Measurements from ENCODE around the gene EDC3.
A peak's percentile ranks its signal among the peaks of the same experiment; 100 is the strongest.
"Not testable (repeated sequence)": the region's sequence is repeated elsewhere in the genome, so short reads cannot be mapped to it uniquely, and the experiment has no call there.

The EDC3 gene

DNA sequence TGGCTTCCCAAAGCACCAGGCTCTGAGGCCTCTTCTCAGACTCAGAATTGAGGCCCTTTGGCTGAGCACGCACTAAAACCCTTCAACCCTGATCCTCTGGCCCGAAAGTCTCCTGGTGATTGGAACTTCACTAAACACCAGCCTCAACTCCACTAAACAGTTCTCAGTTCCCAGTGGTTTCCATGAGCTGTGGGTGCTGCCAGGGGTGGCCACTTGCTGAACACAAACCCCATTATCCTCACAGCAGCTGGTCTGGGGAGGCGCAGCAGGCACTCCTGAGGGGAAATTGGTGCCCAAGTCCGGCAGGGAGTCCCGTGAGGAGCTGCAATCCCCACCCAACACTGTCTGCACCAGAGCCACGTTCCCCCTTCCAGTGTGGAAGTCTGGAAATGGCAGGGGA, 84.0 kb downstream of the EDC3 start:
- DNase-seq (ENCODE audit: low read depth in 2 of 2), result no peak

DNA sequence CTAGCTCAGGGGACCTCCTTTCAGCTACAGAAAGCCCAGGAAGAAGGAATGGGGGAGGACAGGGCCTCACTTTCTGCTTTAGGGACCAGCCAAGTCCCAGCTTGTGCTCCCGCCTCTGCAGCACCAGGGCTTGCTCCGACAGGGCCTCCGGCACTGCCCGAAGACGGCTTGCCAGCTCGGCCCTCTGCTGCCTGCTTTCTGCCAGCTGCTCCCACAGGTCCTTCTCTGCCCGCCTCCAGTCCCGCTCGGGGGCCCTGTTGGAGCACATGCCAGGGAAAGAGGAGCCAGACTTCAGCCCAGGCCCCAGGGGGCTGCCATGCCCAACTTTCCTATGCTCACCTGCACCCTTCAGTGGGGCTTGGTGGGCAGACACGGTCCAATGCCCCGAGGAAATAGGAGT, 84.5 kb downstream of the EDC3 start:
- no peak for DNase-seq (ENCODE audit: low read depth in 2 of 2)

DNA sequence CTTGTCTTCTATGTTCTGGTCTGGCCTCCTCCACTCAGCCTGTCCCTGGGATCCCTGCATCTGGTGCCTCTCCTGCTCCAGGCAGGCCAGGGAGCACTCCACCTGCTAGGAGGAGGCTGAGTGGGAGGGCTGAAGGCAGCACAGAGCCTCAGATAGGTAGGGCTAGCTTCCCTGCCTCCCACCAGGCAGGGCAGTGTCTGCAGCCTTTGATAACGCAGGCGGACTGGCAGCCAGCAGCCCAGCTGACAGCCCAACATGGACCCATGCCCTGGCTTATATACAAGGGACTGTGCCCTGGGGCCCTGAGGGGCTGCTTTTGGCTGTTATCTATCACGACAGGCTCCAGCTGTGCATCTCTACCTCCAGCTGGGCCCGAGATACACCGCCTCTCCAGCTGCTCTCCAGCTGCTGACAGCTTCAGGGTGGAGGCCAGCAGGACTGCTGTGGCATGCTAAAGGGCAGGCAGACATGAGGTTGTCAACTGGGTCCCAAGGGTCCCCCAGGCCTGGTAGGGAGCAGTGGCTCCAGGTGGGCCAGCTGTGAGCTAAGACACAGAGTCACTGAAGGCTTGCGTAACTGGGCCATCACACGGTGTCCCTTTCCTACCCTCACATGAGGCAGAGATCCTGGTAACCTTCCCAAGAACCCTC, 85.4 kb downstream of the EDC3 start:
- DNase-seq (ENCODE audit: low read depth in 2 of 2), result no peak

- no peak for DNase-seq (ENCODE audit: low read depth in 2 of 2)
These were observed 85.9 kb downstream of the EDC3 start for GRCh38 chr15:74609938-74610301.

DNA sequence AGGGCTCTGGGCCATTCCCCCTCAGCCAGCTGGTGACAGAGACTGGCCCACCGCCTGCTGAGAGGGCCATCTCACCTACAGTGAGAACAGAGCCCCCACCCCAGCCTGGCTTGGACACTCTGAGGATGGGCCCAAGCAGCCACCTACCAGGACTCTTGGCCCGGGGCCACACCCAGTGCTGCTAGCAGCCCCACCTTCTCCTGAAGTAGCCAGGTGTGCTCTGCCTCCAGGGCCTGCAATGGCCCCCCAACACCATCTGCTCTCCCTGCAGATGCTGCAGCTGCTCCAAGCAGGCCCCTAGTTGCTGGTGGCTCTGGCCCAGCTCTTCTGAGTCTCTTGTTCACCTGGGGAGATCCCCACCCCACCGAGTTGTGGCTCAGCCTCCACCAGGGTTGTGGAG, 87.0 kb downstream of the EDC3 start:
- DNase-seq (ENCODE audit: low read depth in 2 of 2), result no peak

DNA sequence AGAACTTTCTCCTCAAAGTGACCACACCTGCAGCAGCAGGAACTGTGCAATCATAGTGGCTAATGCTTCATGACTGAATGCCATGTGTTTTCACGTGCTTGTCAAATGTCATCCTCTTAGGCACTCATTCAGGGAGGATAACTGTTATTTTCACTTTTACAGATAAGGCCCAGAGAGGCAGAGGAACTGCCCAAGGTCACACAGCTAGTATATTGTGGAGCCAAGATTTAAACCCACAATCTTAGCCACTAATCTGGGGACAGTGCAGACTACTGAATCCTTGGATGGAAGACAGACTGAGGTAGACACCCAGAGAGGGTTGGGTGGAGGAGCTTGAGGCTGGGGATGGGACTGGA, 90.1 kb downstream of the EDC3 start:
- no peak for DNase-seq (ENCODE audit: low read depth in 2 of 2)

GRCh38 chr15:74604983-74605794, 90.6 kb downstream of the EDC3 start:
- no peak for DNase-seq (ENCODE audit: low read depth in 2 of 2)

DNA sequence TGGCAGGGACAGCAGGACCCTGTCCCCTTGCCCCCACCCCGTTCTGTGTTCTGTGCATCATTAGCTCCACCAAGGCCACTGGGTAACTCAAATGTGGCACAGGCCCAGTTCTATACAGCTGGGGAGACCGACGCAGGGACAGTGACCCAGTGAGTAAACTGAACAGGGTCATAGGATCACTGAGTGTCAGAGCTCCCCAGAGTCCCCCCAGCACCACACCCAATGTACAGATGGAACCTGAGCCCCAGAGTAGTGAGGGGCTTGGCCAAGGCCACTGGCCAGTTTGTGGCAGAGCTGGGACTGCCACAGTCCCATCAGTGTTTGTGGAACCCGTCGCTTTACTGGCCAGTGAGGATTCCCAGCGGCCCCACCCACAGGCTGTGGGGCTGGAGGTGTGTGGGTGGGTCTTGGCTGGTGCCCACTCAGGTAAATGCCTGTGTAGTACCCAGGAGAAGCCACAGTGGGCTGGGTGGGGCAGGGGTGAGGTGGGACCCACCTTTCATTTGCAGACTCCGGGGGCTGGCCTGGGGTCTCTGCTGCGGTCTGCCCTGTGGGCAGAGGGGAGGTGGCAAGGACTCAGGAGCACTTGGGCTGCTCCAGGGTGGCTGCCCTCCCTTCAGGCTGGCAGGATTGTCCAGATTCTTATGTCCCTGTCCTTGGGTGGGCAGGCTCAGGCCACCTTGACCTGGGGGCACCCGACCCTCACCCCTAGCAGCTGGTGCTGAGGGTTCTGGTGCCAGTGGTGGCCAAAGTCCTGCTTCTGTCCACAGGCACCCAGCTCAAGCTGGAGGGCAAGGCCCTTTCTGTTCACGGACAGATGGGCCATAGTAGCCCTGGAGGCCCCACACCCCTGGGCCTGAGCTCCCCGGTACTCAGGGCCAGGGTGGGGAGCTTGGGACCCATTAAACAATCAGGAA, 91.8 kb downstream of the EDC3 start:
- no peak for DNase-seq (ENCODE audit: low read depth in 2 of 2)

- DNase-seq (ENCODE audit: low read depth in 2 of 2), result no peak
These were observed 92.6 kb downstream of the EDC3 start for GRCh38 chr15:74603026-74603788.

DNA sequence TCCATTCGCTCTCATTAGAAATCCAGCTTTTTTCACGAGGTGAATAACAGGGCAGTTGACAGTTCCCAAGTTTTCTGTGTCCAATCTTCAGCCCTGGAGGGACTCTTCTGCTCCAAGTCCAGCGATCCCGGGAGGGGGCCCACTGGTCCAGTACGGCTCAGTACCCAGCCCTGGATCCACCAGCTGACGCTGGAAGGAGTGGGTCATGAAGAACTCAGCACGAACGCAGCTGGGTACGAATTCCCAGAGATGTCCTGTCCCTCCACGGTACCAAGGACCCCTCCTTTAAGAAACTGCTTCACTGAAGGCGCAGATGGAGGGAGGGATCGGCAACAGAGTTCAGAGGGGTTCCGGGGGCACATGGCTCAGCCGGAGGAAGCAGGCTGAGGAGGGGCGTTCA, 96.7 kb downstream of the EDC3 start:
- no peak for DNase-seq (ENCODE audit: low read depth in 2 of 2)

DNA sequence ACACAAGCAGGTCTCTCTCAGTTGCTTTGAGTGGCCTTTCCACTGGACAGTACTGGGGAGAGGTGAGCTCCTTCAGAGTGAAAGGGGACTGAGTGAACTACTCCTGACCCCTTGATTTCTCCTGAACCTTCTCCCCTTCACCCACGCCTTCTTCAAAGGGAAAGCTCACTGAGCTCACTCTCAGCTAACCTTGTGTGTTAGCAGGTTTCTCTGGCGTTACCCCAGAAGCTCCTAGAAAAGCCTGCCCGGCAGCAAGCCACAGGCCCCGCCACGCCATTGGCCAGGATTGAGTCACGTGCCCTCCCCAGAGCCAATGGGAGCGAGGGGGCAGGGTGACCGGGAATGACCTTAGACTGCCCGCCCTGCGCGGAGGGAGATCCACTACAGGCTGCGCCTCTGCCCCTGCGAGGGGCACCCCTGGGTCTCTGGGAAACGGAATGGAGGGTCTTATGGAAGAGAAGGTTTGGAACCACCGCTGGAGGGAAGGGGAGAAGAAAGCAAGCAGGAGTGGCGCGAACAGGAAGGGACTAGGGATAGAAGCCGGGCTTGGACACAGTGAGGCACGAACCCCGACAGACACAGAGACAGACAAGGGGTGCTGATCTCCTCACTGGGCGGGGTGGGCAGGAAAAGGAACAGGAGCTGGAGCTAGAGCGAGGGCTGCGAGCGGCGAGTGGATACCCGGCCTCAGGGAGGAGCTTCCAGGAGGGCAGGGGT, 97.5 kb downstream of the EDC3 start:
- peak; percentile 87 to 90 for DNase-seq (ENCODE audit: low read depth in 2 of 2)

DNA sequence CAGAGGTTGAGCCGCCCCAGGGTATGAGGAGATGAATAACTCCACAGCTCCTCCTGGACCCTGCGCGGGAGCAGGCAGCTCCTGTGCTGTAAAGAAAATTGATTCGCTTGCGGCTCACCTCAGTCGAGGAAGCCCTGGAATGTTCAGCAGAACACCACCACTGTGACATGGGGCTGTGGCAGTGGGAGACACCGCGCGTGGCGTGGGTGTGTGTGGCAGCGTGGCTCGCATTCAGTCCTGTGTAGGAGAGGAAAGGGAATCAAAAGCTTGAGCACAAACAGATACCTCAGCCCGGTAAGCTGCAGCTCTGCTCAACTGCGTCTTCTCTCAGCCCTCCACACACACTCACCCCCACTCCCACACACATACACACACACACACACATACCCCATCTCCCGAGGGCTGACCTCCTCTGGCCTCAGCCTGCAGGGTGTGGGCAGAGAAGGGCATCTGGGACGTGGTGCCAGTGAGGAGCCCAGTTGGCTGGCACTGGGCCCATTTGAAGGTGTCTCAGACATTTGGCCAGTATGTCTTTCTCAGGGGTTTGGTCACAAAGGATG, 98.6 kb downstream of the EDC3 start:
- not testable (repeated sequence) for DNase-seq (ENCODE audit: low read depth in 2 of 2)

DNA sequence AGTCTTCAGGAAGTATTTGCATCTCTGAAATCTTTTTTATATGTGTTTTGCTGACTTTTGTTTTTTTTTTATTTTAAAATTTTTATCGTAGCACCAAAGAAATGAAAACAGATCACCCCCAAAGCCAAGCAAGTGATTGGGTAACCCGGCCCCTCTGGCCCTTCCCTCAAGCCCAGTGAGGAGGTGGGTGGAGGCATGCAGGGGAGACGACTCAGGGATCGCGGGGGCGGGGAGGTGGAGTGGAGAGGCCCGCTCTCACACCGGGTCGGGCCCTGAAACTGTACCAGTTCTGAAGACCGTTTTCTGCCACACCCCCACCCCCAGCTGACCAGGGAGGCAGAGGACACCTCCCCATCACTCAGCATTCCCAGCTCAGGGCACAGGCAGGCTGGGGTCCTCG, 99.1 kb downstream of the EDC3 start:
- not testable (repeated sequence) for DNase-seq (ENCODE audit: low read depth in 2 of 2)

GRCh38 chr15:74595271-74595670, 100.6 kb downstream of the EDC3 start:
- no peak for DNase-seq (ENCODE audit: low read depth in 2 of 2)

GRCh38 chr15:74594455-74594854, 101.4 kb downstream of the EDC3 start:
- no peak for DNase-seq (ENCODE audit: low read depth in 2 of 2)

- no peak for DNase-seq (ENCODE audit: low read depth in 2 of 2)
These were observed 102.7 kb downstream of the EDC3 start for GRCh38 chr15:74593122-74593521.

GRCh38 chr15:74592222-74592621, 103.6 kb downstream of the EDC3 start:
- DNase-seq (ENCODE audit: low read depth in 2 of 2), result no peak

- DNase-seq (ENCODE audit: low read depth in 2 of 2), result no peak
These were observed 106.0 kb downstream of the EDC3 start for GRCh38 chr15:74589826-74590225.

DNA sequence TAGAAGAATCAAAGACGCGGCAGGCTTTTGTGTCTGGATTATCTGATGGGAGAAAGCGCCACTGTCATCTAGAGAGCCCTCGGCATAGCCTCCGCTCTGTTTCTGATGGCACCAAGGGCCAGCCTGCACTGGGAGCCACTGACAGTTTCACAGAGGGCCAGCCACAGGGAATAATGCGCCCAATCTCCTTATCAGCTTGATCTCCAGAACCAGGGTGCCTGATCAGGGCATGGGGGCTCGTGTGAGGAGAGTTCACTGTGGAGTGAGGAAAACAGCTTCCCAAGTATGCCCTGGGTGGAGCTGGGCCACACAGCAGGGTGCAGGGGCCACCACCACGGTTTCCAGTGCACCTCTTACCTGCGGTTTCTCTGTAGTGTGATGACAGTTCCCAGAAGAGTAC, 110.0 kb downstream of the EDC3 start:
- no peak for DNase-seq (ENCODE audit: low read depth in 2 of 2)

DNA sequence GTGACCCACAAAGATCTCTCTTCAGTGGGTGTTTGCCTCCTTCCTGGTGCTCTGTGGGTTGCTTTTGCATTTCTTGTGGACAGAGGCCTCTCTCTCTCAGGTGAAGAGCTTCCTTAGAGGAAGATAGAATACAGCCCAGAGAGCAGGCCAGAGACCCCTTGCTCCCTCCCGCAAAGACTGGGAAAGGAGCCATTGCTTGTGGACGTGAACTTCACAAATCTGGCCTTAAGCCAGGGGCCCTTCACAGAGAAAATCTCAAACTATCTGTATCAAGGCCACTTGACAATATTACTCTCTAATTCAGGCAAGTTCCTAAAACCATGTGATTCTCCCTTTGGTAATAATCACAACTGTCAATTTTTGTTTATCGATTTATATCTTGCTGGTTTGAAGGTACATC, 110.6 kb downstream of the EDC3 start:
- DNase-seq (ENCODE audit: low read depth in 2 of 2), result no peak

- no peak for DNase-seq (ENCODE audit: low read depth in 2 of 2)
These were observed 111.0 kb downstream of the EDC3 start for GRCh38 chr15:74584779-74585178.

Data from stimulated activated CD4-positive, alpha-beta T cell treated with anti-CD3 and anti-CD28 coated beads, Interleukin-4, amount 100 ng/mL, for 48 hours (primary cell).